Measurements from ENCODE around the gene PAPOLA. TPM values are rescaled to one million over a fixed set of nuclear protein-coding genes. Genes with fewer than 3 reads are reported as not detected.

PAPOLA gene
- total RNA-seq, 1 donor from 2014 or later = 191 TPM

- Mint-ChIP-seq H3K4me1 (ENCODE audit: low read depth) (no peaks in the 10 kb centered on the region), H3K9me3 (no peaks in the 10 kb centered on the region), H3K27ac (no peak overlapping the region), H3K36me3 (ENCODE audit: low read depth) (no peaks in the 10 kb centered on the region), H3K4me3 (no peak overlapping the region), H3K27me3 (ENCODE audit: insufficient read depth) (peaks cover 23% of the 10 kb centered on the region)
- no peak for DNase-seq (ENCODE audit: low spot score)
- intact Hi-C loops (cut with micrococcal nuclease) = no loop called here
These were observed 83.5 kb downstream of the PAPOLA start for GRCh38 chr14:96585672-96586013.

- intact Hi-C loops (cut with micrococcal nuclease) = no loop called here
- peaks cover 23% of the 10 kb centered on the region for H3K27me3 Mint-ChIP-seq (ENCODE audit: insufficient read depth)
- H3K27ac Mint-ChIP-seq = no peak overlapping the region
These were observed 83.9 kb downstream of the PAPOLA start for GRCh38 chr14:96586056-96586455.

GRCh38 chr14:96586921-96587822, 85.0 kb downstream of the PAPOLA start:
- intact Hi-C loops (cut with micrococcal nuclease) = no loop called here
- no peak overlapping the region for H3K4me3 Mint-ChIP-seq
- H3K4me1 Mint-ChIP-seq (ENCODE audit: low read depth) = peaks cover 4% of the 10 kb centered on the region
- peaks cover 23% of the 10 kb centered on the region for H3K27me3 Mint-ChIP-seq (ENCODE audit: insufficient read depth)
- H3K36me3 Mint-ChIP-seq (ENCODE audit: low read depth) = no peaks in the 10 kb centered on the region
- H3K27ac Mint-ChIP-seq = no peak overlapping the region
- no peak for DNase-seq (ENCODE audit: low spot score)
- H3K9me3 Mint-ChIP-seq = no peaks in the 10 kb centered on the region

More at GRCh38 chr14:96586056-96586455, 83.9 kb downstream of the PAPOLA start:
- Mint-ChIP-seq H3K36me3 (ENCODE audit: low read depth) (no peaks in the 10 kb centered on the region), H3K4me3 (no peak overlapping the region), H3K4me1 (ENCODE audit: low read depth) (no peaks in the 10 kb centered on the region), H3K9me3 (no peaks in the 10 kb centered on the region)
- no peak for DNase-seq (ENCODE audit: low spot score)

- Mint-ChIP-seq H3K27me3 (ENCODE audit: insufficient read depth) (peaks cover 23% of the 10 kb centered on the region), H3K4me3 (no peak overlapping the region), H3K36me3 (ENCODE audit: low read depth) (no peaks in the 10 kb centered on the region), H3K9me3 (no peaks in the 10 kb centered on the region), H3K27ac (no peak overlapping the region), H3K4me1 (ENCODE audit: low read depth) (peaks cover 10% of the 10 kb centered on the region)
- DNase-seq (ENCODE audit: low spot score) = no peak
- intact Hi-C loops (cut with micrococcal nuclease) = no loop called here
These were observed 85.7 kb downstream of the PAPOLA start for GRCh38 chr14:96587823-96588385.

GRCh38 chr14:96588410-96589257, 86.5 kb downstream of the PAPOLA start:
- intact Hi-C loops (cut with micrococcal nuclease) = no loop called here
- Mint-ChIP-seq H3K4me3 (no peak overlapping the region), H3K27me3 (ENCODE audit: insufficient read depth) (peaks cover 19% of the 10 kb centered on the region), H3K27ac (no peak overlapping the region), H3K4me1 (ENCODE audit: low read depth) (peaks cover 11% of the 10 kb centered on the region), H3K36me3 (ENCODE audit: low read depth) (no peaks in the 10 kb centered on the region), H3K9me3 (no peaks in the 10 kb centered on the region)
- no peak for DNase-seq (ENCODE audit: low spot score)

GRCh38 chr14:96589577-96589976, 87.4 kb downstream of the PAPOLA start:
- Mint-ChIP-seq H3K4me3 (no peak overlapping the region), H3K9me3 (no peaks in the 10 kb centered on the region), H3K4me1 (ENCODE audit: low read depth) (peaks cover 11% of the 10 kb centered on the region), H3K27ac (no peak overlapping the region), H3K36me3 (ENCODE audit: low read depth) (no peaks in the 10 kb centered on the region), H3K27me3 (ENCODE audit: insufficient read depth) (peaks cover 17% of the 10 kb centered on the region)
- intact Hi-C loops (cut with micrococcal nuclease) = no loop called here
- DNase-seq (ENCODE audit: low spot score) = no peak

GRCh38 chr14:96590190-96590864, 88.1 kb downstream of the PAPOLA start:
- intact Hi-C loops (cut with micrococcal nuclease) = no loop called here
- Mint-ChIP-seq H3K27me3 (ENCODE audit: insufficient read depth) (peaks cover 15% of the 10 kb centered on the region), H3K4me1 (ENCODE audit: low read depth) (peaks cover 11% of the 10 kb centered on the region), H3K4me3 (no peak overlapping the region), H3K9me3 (no peaks in the 10 kb centered on the region), H3K27ac (no peak overlapping the region), H3K36me3 (ENCODE audit: low read depth) (no peaks in the 10 kb centered on the region)
- DNase-seq (ENCODE audit: low spot score) = no peak

- DNase-seq (ENCODE audit: low spot score) = peak; percentile 66
- H3K27me3 Mint-ChIP-seq (ENCODE audit: insufficient read depth) = peaks cover 14% of the 10 kb centered on the region
- intact Hi-C loops (cut with micrococcal nuclease) = loop anchor here (2.0 kb wide), 1 partner anchor 148 kb away; no protein-coding TSS in a partner anchor
- peaks cover 11% of the 10 kb centered on the region for H3K4me1 Mint-ChIP-seq (ENCODE audit: low read depth)
- no peak overlapping the region for H3K27ac Mint-ChIP-seq
- no peaks in the 10 kb centered on the region for H3K36me3 Mint-ChIP-seq (ENCODE audit: low read depth)
- H3K9me3 Mint-ChIP-seq = no peaks in the 10 kb centered on the region
- H3K4me3 Mint-ChIP-seq = peak overlapping the region; percentile 71
These were observed 90.6 kb downstream of the PAPOLA start for GRCh38 chr14:96592591-96593386.

- Mint-ChIP-seq H3K9me3 (no peaks in the 10 kb centered on the region), H3K27me3 (ENCODE audit: insufficient read depth) (peaks cover 5% of the 10 kb centered on the region), H3K27ac (no peak overlapping the region), H3K4me1 (ENCODE audit: low read depth) (peaks cover 11% of the 10 kb centered on the region), H3K4me3 (no peak overlapping the region), H3K36me3 (ENCODE audit: low read depth) (no peaks in the 10 kb centered on the region)
- intact Hi-C loops (cut with micrococcal nuclease) = no loop called here
- no peak for DNase-seq (ENCODE audit: low spot score)
These were observed 92.8 kb downstream of the PAPOLA start for GRCh38 chr14:96594961-96595360.

- H3K9me3 Mint-ChIP-seq = no peaks in the 10 kb centered on the region
- no peak overlapping the region for H3K27ac Mint-ChIP-seq
- peaks cover 3% of the 10 kb centered on the region for H3K27me3 Mint-ChIP-seq (ENCODE audit: insufficient read depth)
- intact Hi-C loops (cut with micrococcal nuclease) = no loop called here
- no peak for DNase-seq (ENCODE audit: low spot score)
- H3K4me1 Mint-ChIP-seq (ENCODE audit: low read depth) = peaks cover 19% of the 10 kb centered on the region
- H3K36me3 Mint-ChIP-seq (ENCODE audit: low read depth) = no peaks in the 10 kb centered on the region
- H3K4me3 Mint-ChIP-seq = no peak overlapping the region
These were observed 95.5 kb downstream of the PAPOLA start for GRCh38 chr14:96597680-96598079.

- no peak overlapping the region for H3K27ac Mint-ChIP-seq
- DNase-seq (ENCODE audit: low spot score) = no peak
- intact Hi-C loops (cut with micrococcal nuclease) = no loop called here
- peaks cover 18% of the 10 kb centered on the region for H3K4me1 Mint-ChIP-seq (ENCODE audit: low read depth)
- H3K36me3 Mint-ChIP-seq (ENCODE audit: low read depth) = no peaks in the 10 kb centered on the region
- H3K9me3 Mint-ChIP-seq = no peaks in the 10 kb centered on the region
- H3K4me3 Mint-ChIP-seq = no peak overlapping the region
- peaks cover 3% of the 10 kb centered on the region for H3K27me3 Mint-ChIP-seq (ENCODE audit: insufficient read depth)
These were observed 96.2 kb downstream of the PAPOLA start for GRCh38 chr14:96598332-96598928.

All from activated T-helper 1 cell treated with anti-CD3 and anti-CD28 coated beads, Interleukin-12 subunit alpha, Interleukin-12 subunit beta, Interleukin-2, Interleukin-4 antibody, amounts not matched to agents 30 ng/mL and 10 ng/mL and 1 ng/mL, durations not matched to agents 14 hours and 24 hours and 36 hours (primary cell).